ENCODE data around the gene PSMD7. TPM values are rescaled to one million over a fixed set of nuclear protein-coding genes. Genes with fewer than 3 reads are reported as not detected.
A peak's percentile ranks its signal among the peaks of the same experiment; 100 is the strongest.

PSMD7 gene
- 10 to 100 TPM; 62.3 to 99.8 (median 73.3) TPM for total RNA-seq

DNA sequence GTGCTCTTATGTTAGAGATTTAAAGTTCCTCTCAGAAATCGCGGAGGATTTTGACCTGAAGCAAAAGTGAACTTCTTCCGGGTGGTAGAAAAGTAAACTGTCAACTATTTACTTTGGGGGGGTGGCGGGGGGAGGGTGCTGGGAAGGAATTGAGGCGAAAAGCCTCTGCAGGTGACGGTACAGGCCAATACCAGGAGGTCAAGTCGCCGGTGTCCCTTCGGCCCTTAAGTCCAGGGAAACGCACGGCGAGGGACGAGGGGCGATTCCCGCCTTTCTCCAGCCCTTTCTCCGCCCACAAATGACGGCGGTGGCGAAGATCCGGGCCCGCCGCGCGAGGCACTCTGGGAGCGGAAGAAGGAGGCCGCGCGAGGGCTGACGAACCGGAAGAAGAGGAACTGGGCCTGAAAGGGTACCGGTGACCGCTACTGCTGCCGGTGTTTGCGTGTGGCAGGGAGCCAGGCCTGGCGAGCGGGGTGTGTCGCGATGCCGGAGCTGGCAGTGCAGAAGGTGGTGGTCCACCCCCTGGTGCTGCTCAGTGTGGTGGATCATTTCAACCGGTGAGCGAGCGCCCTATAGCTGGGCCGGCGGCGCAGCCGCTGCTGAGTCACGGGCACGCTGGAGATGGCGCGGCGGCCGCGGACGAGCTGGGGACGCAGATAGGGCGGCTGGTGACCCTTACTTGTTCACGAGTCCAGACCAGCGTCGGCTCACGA is at the start of gene PSMD7:
TSS of gene PSMD7 (plus strand) at position 383 of the 713 bp plus-strand sequence. CDS start at position 484, 101 bp downstream.
- ATAC-seq (ENCODE audit: low FRiP score) (peak; percentile 92), DNase-seq (ENCODE audit: low spot score) (peak; percentile 72)

DNA sequence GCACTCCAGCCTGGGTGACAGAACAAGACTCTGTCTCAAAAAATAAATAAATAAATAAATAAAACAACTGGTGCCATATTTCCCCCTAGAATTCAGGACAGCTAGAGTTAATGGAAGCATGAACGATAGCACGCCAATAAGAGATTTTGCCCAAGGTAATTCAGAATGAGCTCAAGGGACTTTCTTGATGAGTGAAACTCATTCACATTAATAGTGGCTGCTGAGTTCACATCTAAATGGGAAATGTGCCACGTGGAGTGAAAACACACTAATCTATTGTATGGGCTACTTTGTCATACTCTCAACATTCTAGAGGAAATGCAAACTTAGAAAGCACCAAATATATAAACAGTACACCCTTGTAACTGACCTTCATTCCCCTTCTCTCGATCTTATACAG is 47.4 kb upstream of the PSMD7 start:
- TF ChIP-seq, protein P1, sequence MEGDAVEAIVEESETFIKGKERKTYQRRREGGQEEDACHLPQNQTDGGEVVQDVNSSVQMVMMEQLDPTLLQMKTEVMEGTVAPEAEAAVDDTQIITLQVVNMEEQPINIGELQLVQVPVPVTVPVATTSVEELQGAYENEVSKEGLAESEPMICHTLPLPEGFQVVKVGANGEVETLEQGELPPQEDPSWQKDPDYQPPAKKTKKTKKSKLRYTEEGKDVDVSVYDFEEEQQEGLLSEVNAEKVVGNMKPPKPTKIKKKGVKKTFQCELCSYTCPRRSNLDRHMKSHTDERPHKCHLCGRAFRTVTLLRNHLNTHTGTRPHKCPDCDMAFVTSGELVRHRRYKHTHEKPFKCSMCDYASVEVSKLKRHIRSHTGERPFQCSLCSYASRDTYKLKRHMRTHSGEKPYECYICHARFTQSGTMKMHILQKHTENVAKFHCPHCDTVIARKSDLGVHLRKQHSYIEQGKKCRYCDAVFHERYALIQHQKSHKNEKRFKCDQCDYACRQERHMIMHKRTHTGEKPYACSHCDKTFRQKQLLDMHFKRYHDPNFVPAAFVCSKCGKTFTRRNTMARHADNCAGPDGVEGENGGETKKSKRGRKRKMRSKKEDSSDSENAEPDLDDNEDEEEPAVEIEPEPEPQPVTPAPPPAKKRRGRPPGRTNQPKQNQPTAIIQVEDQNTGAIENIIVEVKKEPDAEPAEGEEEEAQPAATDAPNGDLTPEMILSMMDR (IDR thresholded peaks at IDR 0.05), result no peak
- DNase-seq (ENCODE audit: low spot score) (no peak), ATAC-seq (ENCODE audit: low FRiP score) (no peak)

More for the DNA sequence above, at the start of gene PSMD7:
- TF ChIP-seq, protein P1 (IDR thresholded peaks at IDR 0.05), result no peak

DNA sequence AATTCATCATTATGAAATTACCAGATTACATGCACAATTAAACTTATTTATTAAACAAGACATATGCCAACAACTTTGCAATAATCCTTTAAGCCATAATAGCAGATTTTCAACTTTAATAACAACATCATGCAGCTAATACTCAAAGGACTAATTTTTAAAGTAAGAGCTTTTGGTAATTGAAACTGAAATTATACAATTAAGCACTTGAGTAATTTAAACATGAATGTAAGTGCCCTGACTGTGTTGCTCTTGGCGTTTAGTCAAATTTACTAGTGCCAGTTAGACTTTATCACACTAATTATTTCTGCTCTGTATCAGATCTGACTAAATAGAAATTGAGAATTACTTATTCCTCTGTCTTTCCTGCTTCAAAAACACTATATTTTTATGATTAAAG is 46.8 kb upstream of the PSMD7 start:
- DNase-seq (ENCODE audit: low spot score) (no peak), ATAC-seq (ENCODE audit: low FRiP score) (no peak)
- TF ChIP-seq, protein P1 (IDR thresholded peaks at IDR 0.05), result no peak

DNA sequence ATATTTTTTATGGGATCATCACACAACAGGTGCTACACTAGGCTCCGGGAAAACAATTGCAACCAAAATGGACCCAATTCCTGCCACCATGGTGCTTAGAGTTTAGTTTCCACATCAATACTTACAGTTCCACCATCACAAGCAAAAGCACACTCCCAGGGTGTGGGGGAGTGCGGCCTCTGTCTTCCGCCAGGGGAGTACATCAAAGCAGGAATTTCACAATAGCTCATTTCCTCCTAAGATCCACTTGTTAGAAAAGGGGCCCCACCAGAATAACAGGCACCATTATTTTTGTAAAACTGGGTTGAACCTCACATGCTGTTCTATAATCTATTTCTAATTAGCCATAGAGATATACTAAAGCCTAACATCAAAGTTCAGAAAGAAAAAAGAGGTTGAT is 44.3 kb upstream of the PSMD7 start:
- ATAC-seq (ENCODE audit: low FRiP score), result no peak
- TF ChIP-seq, protein P1 (IDR thresholded peaks at IDR 0.05), result no peak
- no peak for DNase-seq (ENCODE audit: low spot score)

DNA sequence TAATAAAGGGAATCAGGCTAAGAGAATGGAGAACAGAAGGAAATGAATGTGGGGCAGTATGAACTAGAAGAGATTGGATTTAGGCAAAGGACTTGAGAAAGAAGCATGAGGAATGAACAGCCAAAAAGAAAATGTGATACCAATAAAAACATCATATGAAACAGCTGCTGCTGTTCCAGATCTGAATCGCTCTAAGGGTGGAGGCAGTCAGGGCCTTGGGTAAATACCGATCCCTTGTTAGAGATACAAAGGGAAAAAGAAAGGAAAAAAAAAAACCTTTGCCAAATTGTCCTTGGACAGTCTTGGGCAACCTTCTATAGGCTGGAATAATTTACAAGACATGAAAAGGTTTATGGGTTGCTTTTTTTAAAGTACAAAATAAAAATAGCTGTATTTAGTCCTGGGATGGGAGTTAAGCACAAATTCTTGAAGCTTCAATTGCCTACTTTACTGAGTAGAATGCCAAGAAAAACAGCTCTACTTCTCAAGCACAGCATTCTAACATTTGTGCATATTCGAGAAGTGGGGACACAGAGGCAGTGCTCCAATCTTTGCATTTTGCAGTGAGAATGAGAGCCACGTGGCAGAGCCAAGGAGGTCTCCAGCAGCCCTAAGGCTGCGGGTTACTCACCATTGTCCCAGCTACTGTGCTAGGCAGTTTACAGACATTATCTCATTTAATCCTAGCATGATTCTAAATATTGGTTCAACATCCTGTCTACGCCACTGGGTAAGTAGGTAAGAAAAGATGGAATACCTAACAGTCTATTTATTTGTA is 43.3 kb upstream of the PSMD7 start:
- no peak for ATAC-seq (ENCODE audit: low FRiP score)
- DNase-seq (ENCODE audit: low spot score), result no peak
- TF ChIP-seq, protein P1 (IDR thresholded peaks at IDR 0.05), result no peak

DNA sequence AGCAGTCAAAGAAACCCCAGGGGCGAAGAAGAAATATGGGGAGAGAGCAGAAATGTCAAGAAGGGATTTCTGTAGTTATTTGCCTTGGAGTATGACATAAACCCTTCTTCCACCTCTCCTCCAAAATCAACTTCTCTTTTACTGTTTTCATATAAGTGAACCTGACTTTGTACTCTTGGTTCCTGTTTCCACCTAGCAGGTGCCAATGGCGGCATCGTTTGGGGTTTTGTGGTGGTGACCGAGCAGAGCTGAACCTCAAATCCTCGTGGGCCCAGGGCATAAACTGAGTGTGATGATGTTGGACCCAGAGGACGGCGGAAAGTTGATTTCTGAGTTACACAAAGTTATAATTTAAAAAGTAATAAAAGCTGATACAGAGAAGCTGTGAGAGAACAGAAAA is 39.6 kb upstream of the PSMD7 start:
- DNase-seq (ENCODE audit: low spot score) (no peak), ATAC-seq (ENCODE audit: low FRiP score) (no peak)
- TF ChIP-seq, protein P1 (IDR thresholded peaks at IDR 0.05), result no peak

Data from omental fat pad (tissue), 4 donors.